Activated CD8-positive, alpha-beta memory T cell treated with anti-CD3 and anti-CD28 coated beads, Interleukin-2, amount 50 U/mL, for 24 hours (primary cell): ENCODE measurements around the gene MED15.
"Not testable (repeated sequence)": the region's sequence is repeated elsewhere in the genome, so short reads cannot be mapped to it uniquely, and the experiment has no call there.

Experiments used
- DNase-seq: peaks from one replicate; pipeline ENCODE4 v3.0.0-alpha.2; 2020; ENCODE audit errors: extremely low read depth

MED15 gene

DNA sequence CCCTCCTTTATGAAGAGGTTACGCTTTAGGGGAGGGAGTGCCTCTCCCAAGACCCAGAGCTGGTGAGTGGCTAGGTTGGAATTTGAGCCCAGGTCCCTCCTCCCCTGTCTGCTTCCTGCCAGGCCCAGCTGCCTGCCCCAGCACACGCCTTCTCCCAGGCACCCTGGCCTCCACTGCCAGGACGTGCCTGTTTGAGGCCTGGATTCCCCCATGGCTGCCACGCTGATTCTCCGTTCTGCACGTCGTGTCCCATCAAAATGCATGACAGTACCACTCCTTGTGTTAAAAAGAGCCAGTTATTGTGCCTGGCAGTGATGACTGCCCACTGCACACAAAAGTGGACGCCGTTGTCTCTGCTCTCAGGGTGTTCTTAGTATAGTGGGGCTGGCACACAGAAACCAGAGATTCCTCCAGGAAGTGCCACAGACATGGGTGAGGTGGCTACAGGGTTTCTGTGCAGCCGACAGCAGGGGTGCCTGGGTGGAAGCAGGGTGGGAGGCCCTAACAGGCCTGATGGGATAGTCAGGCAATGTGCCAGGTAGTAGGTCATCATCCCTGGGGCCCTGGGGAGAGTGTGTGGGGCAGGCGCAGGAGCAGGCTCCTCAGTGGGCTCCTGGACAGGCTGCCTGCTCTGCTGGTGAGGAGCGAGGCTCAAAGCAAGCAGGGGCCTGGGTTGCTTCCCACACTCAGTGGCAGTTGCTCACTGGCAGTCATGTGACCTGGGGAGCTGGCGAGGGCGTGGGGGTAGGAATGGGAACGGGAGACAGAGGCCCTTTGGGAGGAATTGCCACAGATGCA, 24.2 kb downstream of the MED15 start:
- DNase-seq, result no peak

DNA sequence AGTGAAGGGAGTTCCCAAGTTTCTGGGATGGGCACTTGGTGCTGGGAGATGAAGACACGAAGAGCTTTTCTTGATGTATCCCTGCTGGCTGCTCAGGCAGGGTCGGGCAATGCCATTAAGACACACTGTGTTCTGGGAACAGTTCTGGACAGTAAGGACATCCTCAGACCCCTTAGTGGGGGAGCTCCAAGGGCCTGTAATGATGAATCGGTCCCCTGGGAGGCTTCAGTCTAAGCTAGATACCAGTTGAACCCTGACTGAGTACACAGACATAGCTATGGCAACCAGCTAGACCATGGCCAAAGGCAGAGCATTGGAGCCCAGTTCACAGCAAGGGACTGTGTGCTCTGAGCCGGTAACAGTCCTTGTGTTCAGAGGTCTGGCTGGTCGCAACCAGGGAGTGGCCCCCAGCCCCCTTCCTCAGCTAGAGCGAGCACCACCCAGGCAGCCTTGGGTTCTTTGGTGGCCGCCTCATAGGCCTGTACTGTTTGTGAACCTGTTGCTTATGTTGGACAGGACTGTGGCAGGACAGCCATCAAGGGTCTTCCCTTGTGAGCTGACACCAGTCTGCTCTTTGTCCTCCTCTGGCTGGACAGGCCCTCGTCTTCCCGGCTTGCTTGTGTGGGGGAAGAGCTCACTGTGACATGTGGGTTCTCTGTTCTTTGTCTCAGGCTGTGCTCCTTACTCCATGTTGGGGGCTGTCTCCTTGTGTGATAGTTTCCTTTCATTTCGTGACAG, 25.0 kb downstream of the MED15 start:
- DNase-seq, result no peak

DNA sequence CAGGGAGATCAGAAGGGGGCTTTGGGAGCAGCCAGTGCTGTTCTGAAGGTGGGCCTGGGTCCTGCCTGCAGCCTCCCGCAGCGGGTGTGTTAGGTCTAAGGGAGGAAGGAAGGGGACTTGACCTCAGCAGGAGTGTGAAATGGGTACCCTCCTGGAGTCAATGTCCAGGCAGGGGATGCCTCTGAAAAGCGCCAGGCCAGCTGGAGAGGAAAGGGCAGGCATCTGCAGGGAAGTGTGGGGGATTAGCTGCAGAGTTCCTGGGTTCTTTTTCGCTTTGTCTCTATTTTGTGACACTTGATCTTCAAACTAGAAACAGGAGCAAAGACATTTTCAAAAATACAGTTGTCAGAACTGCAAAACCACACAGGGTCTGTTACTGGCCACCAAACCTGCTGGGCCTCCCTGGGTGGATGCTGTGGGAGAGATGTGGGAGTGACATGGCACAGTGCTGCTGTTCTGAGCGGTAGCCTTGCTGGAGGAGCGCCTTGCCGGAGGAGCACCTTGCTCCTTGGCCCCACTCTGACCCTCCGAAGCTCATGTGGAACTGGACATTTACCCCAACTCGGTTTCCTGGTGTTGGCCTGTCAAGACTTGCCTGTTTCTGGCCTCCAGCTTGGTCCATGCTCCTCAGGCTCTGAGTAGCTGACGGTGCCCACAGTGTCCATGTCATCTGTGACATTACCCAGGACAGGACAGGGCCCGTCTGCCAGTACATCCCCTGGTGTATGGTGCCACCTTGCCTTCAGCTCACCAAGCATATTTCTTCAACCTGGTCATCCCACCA, 25.9 kb downstream of the MED15 start:
- DNase-seq, result no peak

DNA sequence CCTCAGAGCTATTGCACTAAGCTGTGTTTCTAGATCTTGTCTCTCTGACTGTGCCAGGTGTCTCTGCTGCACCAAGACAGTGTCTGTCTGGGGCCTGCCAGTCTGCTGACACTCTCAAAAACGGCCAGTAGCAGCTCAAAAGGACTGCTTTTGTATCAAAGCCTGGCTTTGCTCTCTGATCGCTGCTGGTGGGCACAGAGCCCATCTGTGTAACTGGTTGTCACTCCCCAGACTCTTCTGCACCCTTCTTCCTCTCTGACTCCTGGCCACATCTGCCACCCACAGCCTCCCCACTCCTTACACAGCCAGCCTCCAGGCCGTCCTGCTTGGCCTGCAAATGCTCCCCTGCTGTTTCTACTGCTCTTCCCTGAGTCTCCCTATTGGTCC, 26.5 kb downstream of the MED15 start:
- no peak for DNase-seq

DNA sequence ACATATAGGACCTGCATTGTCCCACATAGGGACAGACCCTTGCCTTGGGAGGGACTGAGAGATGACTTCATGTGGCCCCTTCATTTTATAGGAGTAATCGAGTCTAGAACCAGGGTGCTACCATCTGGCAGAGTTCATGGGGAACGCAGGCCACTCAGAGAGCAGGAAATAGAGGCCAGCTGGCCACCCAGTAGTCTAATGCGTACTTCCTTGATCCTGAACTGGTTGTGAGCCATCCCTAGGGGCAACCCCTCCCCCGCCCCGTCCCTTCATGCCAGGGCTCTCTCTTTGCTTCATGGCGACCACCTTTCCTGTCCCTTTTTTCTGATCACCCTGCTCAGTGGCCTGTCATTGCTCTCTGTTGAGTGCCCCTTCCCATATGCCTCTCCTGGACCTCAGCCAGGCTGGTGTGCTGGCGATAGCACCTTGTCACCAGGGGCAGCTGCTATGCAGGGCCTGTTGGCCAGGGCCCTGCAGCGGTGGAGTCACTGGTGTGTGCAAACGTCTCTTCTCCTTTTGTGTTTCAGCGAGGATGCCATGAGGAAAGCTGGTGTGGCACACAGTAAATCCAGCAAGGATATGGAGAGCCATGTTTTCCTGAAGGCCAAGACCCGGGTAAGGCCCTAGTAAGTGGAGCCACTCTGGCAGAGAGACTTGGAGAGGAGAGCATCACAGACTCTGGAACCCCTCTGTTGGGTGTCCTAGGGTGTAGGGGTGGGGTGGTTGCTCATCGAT, 29.3 kb downstream of the MED15 start:
- no peak for DNase-seq

DNA sequence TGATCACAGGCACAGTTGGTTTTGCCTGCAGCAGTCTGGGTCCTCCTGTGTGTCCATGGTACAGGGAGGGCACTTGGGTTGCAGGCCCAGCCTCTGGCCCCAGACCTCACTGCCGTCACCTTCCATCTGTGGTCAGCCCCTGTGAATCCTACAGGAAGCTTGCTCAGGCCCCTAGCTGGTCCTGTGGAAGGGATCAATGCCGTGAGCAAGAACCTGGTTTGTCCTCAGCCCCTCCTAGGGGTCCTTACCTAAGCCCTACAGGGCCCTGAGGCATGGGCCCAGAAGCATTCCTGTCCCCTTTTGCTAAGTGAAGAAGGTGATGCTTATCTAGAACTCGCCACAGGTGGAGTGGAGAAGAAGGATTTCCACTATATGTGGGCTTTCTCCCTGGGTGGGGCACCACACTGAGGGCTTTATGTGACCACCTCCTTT, 29.9 kb downstream of the MED15 start:
- no peak for DNase-seq

DNA sequence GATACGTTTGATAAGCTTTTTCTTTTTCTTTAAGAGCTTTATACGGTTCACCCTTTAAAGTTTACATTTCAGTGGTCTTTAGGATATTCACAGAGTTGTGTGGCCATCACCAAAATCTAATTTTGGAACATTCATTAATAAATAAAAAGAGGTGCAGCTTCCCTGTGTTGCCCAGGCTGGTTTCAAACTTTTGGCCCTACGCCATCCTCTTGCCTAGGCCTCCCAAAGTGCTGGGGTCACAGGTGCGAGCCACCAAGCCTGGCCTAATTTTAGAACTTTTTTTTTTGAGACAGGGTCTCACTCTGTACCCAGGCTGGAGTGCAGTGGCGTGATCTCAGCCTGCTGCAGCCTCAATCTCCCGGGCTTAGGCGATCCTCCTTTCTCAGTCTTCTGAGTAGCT, 30.6 kb downstream of the MED15 start:
- DNase-seq, result no peak

DNA sequence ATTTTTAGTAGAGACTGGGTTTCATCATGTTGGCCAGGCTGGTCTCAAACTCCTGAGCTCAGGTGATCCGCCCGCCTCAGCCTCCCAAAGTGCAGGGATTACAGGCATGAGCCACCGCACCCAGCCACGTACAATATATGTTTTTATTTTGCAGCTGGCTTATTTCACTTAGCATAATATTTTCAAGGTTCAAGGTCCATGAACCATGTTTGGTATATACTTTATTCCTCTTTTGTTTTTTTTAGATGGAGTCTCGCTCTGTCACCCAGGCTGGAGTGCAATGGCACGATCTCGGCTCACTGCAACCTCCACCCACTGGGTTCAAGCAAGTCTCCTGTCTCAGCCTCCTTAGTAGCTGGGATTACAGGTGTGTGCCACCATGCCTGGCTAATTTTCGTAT, 31.5 kb downstream of the MED15 start:
- DNase-seq, result not testable (repeated sequence)

DNA sequence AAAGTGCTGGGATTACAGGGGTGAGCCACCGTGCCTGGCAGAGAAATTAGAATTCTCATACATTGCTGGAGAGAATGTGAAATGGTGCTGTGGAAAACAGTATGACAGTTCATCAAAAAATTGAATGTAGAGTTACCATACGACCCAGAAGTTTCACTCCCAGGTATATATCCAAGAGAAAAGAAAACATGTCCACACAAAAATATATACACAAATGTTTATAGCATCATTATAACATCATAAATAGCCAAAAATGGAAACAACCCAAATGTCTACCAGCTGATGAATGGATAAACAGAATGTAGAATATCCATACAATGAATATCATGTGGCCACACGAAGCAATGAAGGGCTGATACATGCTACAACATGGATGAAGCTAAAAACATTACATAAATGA, 34.6 kb downstream of the MED15 start:
- DNase-seq, result no peak

DNA sequence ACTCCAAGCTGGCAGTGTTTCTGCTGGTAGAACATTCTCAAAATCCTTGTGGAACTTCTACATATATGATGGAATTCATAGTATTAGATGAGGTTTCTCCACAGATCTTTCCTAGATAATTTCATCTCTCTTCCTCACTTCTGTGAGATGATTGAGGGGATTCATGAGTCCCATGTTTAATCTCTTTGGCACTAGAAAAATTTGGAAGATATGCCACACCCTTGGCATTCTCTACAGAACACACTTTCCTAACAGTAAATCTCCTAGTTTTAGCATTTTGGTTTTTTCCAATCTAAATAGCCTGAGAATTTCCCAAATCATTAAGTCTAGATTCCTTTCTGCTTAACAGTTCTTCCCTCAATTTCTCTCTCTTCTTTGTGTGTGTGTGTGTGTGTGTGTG, 35.3 kb downstream of the MED15 start:
- no peak for DNase-seq

DNA sequence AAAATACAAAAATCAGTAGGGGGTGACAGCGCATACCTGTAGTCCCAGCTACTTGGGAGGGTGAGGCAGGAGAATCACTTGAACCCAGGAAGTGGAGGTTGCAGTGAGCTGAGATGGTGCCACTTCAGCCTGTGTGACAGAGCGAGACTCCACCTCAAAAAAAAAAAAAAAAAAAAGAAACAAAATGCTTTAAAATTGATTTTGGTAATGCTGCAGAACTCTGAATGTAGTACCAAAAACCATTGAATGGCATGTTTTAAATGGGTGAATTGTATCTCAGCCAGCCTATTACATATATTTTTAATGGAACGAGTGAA, 37.9 kb downstream of the MED15 start:
- DNase-seq, result not testable (repeated sequence)

DNA sequence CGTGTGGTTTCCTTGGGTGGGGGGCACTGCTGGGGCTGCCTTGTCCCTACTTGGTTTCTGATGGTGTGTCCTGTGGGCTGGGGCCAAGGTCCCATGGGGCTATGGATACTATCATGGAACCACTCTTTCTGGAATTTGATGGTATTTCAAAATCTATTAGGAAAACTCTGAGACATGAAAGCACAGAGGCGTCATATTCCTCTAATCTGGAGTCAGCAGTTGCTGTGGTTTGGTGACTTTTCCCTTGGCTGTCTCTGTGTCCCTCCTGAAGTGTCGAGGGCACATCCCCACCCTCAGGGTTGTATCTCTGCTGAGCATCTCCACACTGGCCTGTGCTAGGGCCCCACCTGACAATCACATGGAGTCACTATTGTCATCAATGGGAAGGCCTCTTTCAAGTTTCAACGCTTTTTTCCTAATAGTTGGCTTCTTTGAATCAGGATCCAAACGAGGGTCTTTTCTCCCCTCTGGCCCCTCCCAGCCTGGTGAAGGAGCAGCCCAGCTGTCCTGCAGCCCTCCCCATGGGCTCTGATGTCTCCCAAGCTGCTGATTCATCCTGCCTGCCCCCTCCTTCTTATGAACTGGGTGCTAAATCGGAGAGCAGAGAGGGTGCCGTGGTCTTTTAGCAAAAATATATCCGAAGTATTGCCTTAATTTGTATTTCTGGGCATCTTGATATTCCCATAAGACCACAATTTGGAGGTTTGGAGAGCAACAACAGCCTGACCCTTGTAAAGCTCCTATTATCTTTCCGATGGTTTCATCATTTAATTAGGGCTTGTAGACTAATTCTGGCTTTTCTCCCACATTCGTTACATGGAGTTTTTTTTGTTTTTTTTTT, 38.5 kb downstream of the MED15 start:
- no peak for DNase-seq

DNA sequence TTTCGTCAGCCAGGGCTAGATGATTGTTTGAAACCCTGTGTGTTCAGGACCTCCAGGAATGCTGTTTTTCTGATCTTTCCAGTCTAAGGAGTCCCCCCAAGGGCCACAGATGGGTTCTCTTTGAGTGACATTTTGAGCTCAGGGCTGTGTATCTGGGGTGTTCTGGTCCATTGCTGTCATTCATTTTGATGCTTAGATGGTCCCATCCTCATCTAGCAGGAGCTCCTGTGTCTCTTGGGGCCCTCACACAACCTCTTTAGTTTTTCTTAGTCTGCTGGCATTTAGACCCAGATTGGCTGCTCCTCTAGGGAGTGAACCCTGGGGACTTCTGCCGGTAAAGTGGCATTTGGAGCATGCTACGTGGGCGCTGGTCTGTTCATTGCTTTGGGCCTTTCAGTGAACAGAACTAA, 39.1 kb downstream of the MED15 start:
- no peak for DNase-seq

DNA sequence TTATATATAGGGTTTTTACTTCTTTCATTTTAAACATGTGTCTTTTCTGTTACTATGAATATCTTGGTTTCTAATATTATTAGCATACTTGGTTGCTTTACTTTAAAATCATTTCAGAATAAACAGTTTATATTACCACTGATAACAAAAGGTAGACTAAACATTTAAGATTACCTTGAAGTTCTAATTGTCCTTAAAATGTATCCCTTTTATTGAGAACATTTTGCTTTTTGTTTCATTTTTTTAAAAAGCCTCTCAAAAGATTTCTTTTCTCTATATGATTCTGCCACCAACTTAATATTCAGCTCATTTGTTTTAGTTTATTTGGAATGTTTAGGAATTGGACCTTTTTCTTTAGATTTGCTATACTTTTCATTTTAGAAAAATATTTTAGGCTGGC, 39.6 kb downstream of the MED15 start:
- no peak for DNase-seq

DNA sequence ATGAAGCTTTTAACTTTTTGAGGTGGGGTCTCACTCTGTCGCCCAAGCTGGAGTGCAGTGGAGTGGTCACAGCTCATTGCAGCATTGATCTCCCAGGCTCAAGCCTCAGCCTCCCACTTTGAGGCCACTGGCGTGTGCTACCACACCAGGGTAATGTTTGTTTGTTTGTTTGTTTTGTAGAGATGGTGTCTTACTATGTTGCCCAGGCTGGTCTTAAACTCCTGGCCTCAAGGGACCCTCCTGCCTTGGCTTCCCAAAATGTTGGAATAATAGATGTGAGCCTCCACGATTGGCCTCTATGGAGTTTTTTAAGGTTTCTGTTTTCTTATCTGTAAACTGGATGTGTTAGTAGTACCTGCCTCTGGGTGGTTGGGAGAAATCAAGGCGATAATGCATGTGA, 41.4 kb downstream of the MED15 start:
- DNase-seq, result no peak

DNA sequence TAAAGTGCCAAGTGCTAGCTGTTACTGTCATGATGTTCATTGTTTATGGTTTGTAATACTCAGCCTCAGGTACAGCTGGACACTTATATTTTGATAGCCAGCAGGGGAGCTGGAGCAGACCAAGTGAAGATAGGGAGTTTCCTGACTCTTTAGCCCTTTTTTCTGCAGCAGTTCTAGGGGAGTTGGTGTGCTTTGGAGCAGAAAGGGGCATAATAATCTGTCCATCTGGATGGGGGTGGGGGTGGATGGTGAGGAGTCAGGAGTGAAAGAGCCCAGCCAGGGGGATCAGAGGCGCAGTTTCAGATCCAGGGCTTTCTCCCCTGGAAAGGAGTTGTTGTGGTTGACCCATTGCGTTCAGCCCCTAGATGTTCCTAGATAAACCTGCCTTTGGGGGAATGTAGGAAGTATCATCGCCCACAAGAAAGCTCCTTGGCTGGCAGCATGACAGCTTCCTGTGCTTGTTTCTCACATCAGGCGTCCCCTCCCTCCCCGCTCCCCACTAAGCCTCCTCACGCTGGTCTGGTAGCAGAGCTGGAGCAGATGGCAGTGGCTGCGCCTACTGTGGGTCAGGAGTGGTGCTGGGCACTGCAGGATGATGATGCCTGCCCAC, 41.9 kb downstream of the MED15 start:
- DNase-seq, result no peak

DNA sequence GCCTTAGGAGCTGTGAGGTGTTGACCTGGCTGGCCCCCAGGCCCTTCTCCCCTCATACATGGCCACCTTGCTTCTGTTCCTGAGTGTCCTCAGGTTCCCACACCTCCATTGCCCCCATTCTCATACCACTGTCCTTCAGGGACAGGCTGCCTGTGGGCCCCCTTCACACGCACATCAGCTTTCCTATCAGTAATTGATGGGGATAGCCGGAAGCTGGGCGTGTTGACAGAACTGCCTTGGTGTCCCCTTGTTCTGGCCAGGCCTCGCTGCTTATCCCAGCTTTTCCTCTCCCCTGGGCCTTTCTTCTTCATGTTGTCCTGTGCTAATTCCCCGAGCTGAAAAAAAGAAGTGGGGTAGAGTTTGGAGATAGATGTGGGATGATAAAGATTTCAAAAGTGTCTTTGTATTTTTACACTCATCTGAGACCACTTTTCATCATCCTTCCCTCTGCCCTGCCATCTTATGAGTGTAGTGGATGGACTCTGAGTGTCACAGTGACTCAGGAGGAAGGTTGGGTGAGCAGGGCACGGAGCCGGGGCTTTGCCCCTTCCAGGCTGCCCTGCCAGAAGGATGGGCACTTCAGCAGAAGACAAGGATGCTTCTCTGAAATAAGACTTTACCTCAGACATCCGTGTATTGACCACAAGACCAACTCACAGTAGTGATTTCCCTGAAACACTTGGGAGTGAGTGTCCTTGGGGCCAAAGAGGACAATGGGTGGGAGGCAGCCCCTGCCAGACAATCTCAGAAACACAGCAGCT, 42.8 kb downstream of the MED15 start:
- no peak for DNase-seq

DNA sequence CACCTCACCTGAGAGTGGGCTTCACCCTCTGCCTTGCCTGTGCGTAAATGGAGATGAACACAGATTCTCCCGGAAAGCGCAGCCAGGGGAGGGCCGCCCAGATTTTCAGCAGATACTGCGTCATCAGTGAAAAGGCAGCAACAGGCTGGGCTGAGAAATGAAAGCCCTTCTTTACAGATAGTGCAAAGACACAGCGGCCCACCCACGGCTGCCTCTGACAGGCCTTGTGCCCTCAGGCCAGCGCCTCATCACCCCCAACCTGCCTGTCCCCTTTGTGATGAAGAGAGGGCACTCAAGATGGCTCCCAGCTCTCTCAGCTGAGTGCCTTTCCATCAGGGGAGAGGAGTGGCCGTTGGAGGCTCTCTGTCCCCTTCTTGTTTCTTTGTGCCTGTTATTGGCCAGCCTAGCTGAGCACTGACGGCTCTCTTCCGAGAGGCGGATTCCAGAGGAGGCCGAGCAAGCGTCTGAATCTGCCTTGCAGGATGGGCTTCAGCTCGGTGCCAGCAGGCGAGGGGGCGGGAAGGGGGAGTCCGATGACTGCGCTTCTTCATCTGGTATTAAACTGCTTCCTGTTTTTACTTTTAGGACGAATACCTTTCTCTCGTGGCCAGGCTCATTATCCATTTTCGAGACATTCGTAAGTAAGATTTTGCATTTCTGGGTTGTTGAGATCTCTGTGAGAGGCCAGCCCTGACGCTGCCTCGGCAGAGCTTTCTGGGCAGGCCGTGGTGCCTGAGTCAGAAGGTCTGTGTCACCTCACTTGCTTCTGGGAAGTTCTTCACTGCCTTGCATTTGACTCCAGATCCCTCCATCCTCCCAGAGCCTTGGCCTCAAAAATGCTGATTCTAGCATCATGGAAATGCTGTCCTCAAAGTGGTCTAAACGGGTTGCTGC, 43.7 kb downstream of the MED15 start:
- DNase-seq, result no peak
